Kidney epithelial cell (primary cell): ENCODE results near the gene TMEM44. TPM values are rescaled to one million over a fixed set of nuclear protein-coding genes. Genes with fewer than 3 reads are reported as not detected.

ENCODE experiments used
- DNase-seq: peaks from one replicate; pipeline ENCODE4 v3.0.0-alpha.2; 2010; ENCODE audit warnings: low read depth
- H3K27me3 ChIP-seq: 2 replicates; pipeline ENCODE4 v1.6.0; 2011; ENCODE audit warnings: low read length; ENCODE audit not compliant: control insufficient read depth, insufficient read depth
- H3K36me3 ChIP-seq: 2 replicates; pipeline ENCODE4 v1.5.1; 2011; ENCODE audit warnings: low read length; ENCODE audit not compliant: control insufficient read depth, insufficient read depth
- H3K4me3 ChIP-seq: 2 replicates; pipeline ENCODE4 v1.5.1; 2011; ENCODE audit warnings: low read depth, mild to moderate bottlenecking, control low read depth, low read length
- CTCF ChIP-seq: IDR thresholded peaks from 2 replicates; pipeline ENCODE4 v1.5.1; 2011; ENCODE audit warnings: mild to moderate bottlenecking, moderate library complexity, low read length, control low read depth, inconsistent platforms; ENCODE audit not compliant: insufficient read depth, poor library complexity, severe bottlenecking
- total RNA-seq: library from RNA; depleted of rRNA; stranded (reverse); fragments of >200 nt; gene quantifications from 2 replicates; pipeline ENCODE4 v1.2.3, GENCODE V29; 2015

TMEM44 gene
- total RNA-seq, 1 donor from 2014 or later = 16.2 TPM

- Histone ChIP-seq H3K27me3 (no peaks in the 10 kb centered on the region), H3K36me3 (no peaks in the 10 kb centered on the region), H3K4me3 (no peak overlapping the region)
- TF ChIP-seq CTCF = no peak
- no peak for DNase-seq
Observed at GRCh38 chr3:194586836-194587235, 46.4 kb downstream of the TMEM44 start.

DNA sequence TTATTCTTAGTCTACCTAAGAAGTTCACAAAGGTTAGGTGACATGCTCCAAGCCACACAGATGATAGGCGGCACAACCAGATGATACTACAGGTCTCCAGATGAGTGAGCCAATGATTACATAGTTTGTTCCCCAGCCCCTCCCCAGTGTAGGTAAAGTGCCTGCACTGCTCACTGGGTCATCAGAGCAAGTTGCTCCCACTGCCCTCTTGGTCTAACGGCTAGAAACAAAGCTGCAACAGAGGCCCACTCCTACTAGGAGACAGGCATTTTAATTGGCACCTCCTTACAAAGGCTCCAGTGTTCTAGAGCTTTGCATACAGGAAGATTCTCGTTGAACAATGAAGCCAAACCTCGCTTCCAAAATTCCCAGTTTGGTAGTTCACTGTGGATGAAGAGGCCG, 47.3 kb downstream of the TMEM44 start:
- DNase-seq = no peak
- H3K4me3 ChIP-seq = no peak overlapping the region
- no peak for TF ChIP-seq CTCF
- no peaks in the 10 kb centered on the region for H3K36me3 ChIP-seq
- no peaks in the 10 kb centered on the region for H3K27me3 ChIP-seq

DNA sequence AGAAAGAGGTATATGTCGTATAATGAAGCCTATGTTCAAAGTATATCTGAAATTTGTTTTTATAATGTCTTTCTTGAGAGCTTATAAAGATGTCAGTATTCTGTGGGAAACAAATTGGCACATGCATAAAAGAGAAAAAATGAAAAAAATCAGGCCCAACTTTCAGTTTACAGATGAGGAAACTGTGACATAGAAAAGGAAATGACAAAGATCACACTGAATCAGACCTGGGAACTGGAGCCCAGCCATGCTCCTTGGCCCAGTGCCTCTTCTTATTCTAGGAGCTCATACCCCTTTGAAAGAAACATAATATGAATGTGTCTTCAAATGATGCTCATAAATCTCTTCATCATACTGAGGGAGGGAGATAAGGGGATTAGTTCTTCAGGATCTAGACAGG, 48.4 kb downstream of the TMEM44 start:
- Histone ChIP-seq H3K4me3 (no peak overlapping the region), H3K36me3 (no peaks in the 10 kb centered on the region), H3K27me3 (no peaks in the 10 kb centered on the region)
- TF ChIP-seq CTCF = no peak
- no peak for DNase-seq

- H3K27me3 ChIP-seq = no peaks in the 10 kb centered on the region
- H3K4me3 ChIP-seq = peak overlapping the region; percentile 74
- no peaks in the 10 kb centered on the region for H3K36me3 ChIP-seq
- DNase-seq = no peak
- TF ChIP-seq CTCF = no peak
Observed at GRCh38 chr3:194584320-194584776, 48.9 kb downstream of the TMEM44 start.

DNA sequence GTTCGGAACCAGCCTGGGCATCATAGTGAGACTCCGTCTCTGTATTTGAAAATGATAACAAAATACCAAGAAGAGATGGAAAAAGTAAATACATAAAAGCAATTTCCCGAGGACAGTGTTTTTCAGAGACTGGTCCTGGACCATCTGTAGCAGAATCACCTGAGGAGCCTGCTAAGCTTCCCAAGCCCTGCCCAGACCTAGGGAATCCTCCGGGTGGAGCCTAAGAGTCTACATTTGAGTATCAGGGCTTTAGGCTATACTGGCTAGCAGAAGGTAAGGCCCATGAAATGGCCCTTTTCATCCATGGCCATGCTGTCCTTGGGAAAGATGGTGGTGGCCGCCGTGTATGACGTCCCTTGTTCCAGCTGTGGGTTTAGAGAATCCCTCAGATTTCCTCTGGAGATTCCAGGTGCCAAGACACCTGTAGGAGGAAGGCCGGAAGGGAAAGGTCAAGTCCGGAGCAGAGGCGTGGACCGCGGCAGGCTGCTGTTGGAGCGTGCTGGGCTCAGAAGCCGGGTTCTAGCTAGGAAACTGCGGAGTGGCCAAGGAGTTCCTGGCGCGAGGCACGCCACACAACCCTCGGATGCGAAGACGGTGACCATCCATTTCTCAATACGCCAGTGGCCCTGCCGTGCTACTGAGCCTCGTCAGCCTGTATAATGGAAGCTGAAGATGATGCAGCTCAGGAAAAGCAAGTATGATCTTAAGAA, 50.9 kb downstream of the TMEM44 start:
- H3K36me3 ChIP-seq = no peaks in the 10 kb centered on the region
- no peak for DNase-seq
- no peak for TF ChIP-seq CTCF
- no peak overlapping the region for H3K4me3 ChIP-seq
- no peaks in the 10 kb centered on the region for H3K27me3 ChIP-seq

- DNase-seq = no peak
- no peak overlapping the region for H3K4me3 ChIP-seq
Observed at GRCh38 chr3:194579091-194579606, 54.1 kb downstream of the TMEM44 start.

More at GRCh38 chr3:194579091-194579606, 54.1 kb downstream of the TMEM44 start:
- H3K27me3 ChIP-seq = no peaks in the 10 kb centered on the region
- no peak for TF ChIP-seq CTCF
- no peaks in the 10 kb centered on the region for H3K36me3 ChIP-seq
